LNCaP clone FGC (cell line): ENCODE measurements around the gene VPS35L.

Experiments
- DNase-seq: peaks from one replicate; pipeline ENCODE4 v3.0.0-alpha.2; 2011; ENCODE audit warnings: low read depth
- H3K4me3 ChIP-seq: 2 replicates; pipeline ENCODE4 v1.5.1; 2011; ENCODE audit warnings: mild to moderate bottlenecking, low read depth, low read length, control low read depth
- TF ChIP-seq, protein P1 (sequence below): IDR thresholded peaks from 2 replicates; pipeline ENCODE4 v1.5.1; 2012; ENCODE audit warnings: mild to moderate bottlenecking; ENCODE audit not compliant: control insufficient read depth, insufficient read depth; ENCODE audit errors: extremely low read depth

VPS35L gene

DNA sequence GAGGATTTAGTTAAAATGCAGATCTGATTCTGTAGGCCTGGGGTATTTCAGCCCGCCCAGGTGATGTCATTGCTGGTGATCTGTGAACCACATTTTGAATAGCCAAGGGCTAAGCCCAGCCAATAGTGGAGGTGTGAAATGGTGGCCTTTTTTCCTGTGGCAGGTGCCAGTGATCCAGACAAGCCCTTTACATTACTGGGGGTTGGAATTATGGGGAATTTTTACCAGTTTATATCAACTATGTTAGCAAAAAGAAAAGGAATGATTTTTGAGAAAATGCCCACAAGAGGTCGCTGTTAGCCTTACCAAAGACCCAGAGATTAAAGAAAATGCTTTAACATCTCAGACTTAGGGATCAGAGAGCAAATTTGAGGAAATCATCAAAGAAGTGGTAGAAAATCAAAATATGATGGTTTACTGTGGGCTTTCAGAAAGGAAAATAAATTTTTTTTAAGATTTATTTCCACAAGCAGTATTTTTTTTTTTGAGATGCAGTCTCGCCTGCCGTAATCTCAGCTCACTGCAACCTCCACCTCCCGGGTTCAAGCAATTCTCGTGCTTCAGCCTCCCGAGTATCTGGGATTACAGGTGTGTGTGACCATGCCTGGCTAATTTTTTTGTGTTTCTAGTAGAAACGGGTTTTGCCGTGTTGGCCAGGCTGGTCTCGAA, 3.9 kb downstream of the VPS35L start:
- no peak overlapping the region for H3K4me3 ChIP-seq
- no peak for DNase-seq
- TF ChIP-seq, protein P1, sequence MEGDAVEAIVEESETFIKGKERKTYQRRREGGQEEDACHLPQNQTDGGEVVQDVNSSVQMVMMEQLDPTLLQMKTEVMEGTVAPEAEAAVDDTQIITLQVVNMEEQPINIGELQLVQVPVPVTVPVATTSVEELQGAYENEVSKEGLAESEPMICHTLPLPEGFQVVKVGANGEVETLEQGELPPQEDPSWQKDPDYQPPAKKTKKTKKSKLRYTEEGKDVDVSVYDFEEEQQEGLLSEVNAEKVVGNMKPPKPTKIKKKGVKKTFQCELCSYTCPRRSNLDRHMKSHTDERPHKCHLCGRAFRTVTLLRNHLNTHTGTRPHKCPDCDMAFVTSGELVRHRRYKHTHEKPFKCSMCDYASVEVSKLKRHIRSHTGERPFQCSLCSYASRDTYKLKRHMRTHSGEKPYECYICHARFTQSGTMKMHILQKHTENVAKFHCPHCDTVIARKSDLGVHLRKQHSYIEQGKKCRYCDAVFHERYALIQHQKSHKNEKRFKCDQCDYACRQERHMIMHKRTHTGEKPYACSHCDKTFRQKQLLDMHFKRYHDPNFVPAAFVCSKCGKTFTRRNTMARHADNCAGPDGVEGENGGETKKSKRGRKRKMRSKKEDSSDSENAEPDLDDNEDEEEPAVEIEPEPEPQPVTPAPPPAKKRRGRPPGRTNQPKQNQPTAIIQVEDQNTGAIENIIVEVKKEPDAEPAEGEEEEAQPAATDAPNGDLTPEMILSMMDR, result peak; percentile 51

DNA sequence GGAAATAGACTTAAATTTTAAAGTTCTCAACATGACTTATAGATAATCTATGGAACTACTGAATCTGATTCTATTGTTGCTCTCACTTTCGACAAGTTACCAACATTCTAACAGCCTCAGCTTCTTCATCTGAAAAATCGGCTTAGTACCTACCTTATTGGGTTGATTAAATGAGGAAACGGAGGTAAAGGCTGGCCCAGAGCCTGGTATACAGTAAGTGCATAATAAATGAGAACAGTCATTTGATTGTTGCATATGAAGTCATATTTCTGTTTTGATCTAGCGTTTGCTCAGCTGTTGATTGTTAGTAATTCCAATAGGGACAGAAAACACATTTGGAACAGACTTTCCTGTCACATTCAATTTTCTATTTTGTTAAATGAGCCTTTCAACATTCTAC, 4.6 kb downstream of the VPS35L start:
- H3K4me3 ChIP-seq, result no peak overlapping the region
- TF ChIP-seq, protein P1, result no peak
- no peak for DNase-seq

DNA sequence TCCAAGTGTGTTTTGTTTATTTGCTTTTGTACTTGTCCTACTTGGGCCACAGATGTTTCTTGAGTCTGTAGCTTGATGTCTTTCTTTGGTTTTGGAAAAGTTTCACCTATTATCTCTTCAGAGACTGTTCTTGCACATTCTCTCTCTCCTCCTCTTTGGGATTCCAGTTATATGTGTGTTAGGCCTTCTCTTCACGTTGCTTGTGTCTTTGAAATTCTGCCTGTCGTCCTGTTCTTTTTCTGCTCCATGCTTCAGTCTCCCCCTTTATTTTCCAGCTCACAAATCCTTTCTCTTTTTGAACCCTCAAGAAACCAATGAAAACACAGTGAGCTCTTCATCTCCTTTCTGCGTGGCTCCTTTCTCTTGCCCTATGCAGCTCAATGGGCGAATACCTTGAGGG, 7.9 kb downstream of the VPS35L start:
- H3K4me3 ChIP-seq, result no peak overlapping the region
- TF ChIP-seq, protein P1, result no peak
- DNase-seq, result no peak

DNA sequence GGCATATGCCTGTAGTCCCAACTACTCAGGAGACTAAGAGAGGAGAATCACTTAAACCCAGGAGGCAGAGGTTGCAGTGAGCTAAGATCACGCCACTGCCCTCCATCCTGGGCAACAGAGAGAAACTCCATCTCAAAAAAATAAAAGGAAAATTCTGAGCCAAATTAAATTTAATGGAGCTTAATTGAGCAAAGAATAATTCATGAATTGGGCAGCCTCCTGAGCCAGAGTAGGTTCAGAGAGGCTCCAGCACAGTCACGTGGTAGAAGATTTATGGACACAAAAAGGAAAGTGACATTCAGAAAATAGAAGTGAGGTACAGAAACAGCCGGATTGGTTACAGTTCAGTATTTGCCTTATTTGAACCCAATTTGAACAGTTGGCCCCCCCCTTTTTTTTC, 10.9 kb downstream of the VPS35L start:
- DNase-seq, result no peak
- TF ChIP-seq, protein P1, result no peak
- no peak overlapping the region for H3K4me3 ChIP-seq

DNA sequence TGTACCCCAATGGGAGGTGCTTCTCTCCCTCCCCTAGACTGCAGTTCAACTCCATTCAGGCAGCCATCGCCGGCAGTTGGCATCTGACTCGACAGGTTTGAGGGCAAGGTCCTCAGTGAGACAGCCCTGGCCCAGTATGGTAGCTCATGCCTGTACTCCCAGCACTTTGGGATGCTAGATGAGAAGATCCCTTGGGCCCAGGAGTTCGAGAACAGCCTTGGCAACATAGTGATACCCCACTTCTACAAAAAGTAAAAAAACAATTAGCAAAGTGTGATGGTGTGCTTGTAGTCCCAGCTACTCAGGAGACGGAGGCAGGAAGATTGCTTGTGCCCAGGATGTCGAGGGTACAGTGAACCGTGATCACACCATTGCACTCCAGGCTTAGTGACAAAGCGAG, 12.1 kb downstream of the VPS35L start:
- TF ChIP-seq, protein P1, result no peak
- no peak for DNase-seq
- no peak overlapping the region for H3K4me3 ChIP-seq

DNA sequence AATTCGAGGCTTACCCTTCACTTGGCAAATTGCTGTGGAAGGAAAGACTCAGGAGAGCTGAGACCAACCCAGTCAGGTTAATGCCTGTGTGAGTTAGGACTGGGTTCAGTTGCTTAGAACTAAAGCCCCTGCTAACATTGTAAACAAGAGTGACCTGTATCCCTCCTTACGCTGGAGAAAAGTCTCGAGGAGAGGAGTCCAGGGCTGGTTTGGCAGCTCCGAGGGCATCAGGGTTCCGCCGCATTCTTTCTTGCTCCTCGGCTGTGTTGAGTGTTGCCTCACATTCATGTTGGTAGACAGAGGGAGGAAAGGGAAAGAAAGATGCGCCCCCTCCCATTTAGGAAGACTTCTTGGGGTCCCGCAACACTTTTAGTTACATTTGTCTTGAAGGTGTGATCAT, 18.5 kb downstream of the VPS35L start:
- H3K4me3 ChIP-seq, result no peak overlapping the region
- TF ChIP-seq, protein P1, result no peak
- DNase-seq, result no peak

DNA sequence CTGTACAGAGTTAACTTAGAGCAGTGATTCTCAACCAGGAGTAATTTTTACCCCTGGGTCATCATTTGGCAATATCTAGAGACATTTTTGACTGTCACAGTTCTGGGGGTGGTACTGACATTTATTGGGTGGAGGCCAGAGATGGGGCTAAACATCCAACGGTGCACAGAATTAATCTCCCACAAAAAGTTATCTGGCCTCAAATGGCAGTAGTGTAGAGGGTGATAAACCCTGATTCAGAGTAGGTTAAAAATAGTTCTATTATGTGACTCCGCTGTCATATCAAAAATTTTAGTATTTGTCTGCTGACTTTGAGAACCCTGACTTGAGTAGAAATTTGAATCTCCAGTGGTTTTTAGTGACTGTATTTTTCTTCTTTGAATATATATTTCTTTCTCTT, 19.1 kb downstream of the VPS35L start:
- no peak overlapping the region for H3K4me3 ChIP-seq
- no peak for DNase-seq

More for the DNA sequence above, 19.1 kb downstream of the VPS35L start:
- TF ChIP-seq, protein P1, result no peak
